Endothelial cell of umbilical vein (primary cell): ENCODE data around the gene PSPN.

Source experiments
- CTCF ChIP-seq, 2 donors: IDR thresholded peaks; 1 replicate in 1 of 2; 2 replicates in 1 of 2; pipeline ENCODE4 v1.5.1; 2011; ENCODE audit warnings: low read length in 2 of 2, mild to moderate bottlenecking in 2 of 2, moderate library complexity in 2 of 2, control low read depth in 1 of 2, inconsistent platforms in 1 of 2, low read depth in 1 of 2; ENCODE audit not compliant: insufficient read depth in 1 of 2; ENCODE audit errors: extremely low read depth in 1 of 2
- EZH2 ChIP-seq: IDR thresholded peaks from 2 replicates; pipeline ENCODE4 v1.6.1; 2012; ENCODE audit warnings: borderline replicate concordance, low read depth, mild to moderate bottlenecking, moderate library complexity, low read length, inconsistent platforms; ENCODE audit not compliant: severe bottlenecking
- FOS ChIP-seq: IDR thresholded peaks from 2 replicates; pipeline ENCODE4 v1.6.1; 2011; ENCODE audit warnings: mild to moderate bottlenecking, low read length, moderate library complexity, borderline replicate concordance; ENCODE audit not compliant: insufficient read depth
- GATA2 ChIP-seq: IDR thresholded peaks from 2 replicates; pipeline ENCODE4 v1.7.0; 2011; ENCODE audit warnings: low read depth, mild to moderate bottlenecking, moderate library complexity, mixed read lengths, low read length; ENCODE audit not compliant: insufficient read length, insufficient read depth
- JUN ChIP-seq: IDR thresholded peaks from 2 replicates; pipeline ENCODE4 v1.6.1; 2011; ENCODE audit warnings: borderline replicate concordance, low read depth; ENCODE audit not compliant: insufficient read length, insufficient read depth
- MYC ChIP-seq: IDR thresholded peaks from one replicate; pipeline ENCODE4 v1.6.1; 2011; ENCODE audit warnings: mild to moderate bottlenecking, low read depth, low read length
- POLR2A ChIP-seq: IDR thresholded peaks from 2 replicates; pipeline ENCODE4 v1.6.1; 2012; ENCODE audit warnings: low read depth, mild to moderate bottlenecking, control low read depth, low read length
- POLR2AphosphoS5 ChIP-seq: IDR thresholded peaks from 2 replicates; pipeline ENCODE4 v1.6.1; 2012; ENCODE audit warnings: low read depth, mild to moderate bottlenecking, control low read depth, low read length, moderate library complexity; ENCODE audit not compliant: insufficient read depth
- TF ChIP-seq, protein P1 (sequence below): IDR thresholded peaks from 2 replicates; pipeline ENCODE4 v1.6.1; 2011; ENCODE audit not compliant: insufficient read depth, insufficient read length

DNA sequence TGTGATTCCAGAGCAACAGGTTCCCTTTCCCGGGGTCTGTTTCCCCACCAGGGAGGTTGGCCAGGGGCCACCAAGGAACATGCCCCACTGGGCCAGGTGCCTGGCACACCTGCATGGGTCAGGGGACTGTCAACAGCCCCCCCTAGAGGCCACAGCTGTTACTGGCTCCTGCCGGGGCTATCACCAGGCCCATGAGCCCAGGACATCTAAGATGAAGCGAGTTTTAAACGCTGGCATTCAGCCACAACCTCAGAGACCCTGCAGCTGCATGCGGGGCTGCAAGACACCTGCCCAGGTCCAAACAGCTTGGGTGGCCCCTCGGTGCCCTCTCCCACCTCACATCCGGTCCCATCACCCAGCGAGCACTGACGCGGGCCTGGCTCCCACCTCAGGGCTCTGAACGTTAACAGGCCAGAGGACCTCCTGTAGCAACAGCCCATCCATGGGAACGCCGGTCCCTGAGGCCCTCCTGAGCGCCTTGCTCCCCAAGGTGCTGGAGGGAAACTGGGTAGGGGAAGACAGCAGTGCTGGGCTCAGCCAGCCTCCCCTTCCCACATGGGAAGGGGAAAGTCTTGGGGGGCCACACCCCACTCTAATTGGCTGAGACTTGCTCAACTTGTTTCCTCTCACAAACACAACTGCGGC lies 36.8 kb upstream of the PSPN start:
- TF ChIP-seq CTCF (IDR thresholded peaks at IDR 0.05; ENCODE audit: extremely low read depth in 1 of 2, insufficient read depth in 1 of 2, low read depth in 1 of 2, low read length in 2 of 2) (peak; percentile 49 to 72), POLR2AphosphoS5 (peak; percentile 23), EZH2 (no peak), POLR2A (peak; percentile 14), GATA2 (no peak), JUN (no peak), FOS (no peak), MYC (no peak)
- TF ChIP-seq, protein P1, sequence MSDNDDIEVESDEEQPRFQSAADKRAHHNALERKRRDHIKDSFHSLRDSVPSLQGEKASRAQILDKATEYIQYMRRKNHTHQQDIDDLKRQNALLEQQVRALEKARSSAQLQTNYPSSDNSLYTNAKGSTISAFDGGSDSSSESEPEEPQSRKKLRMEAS: no peak
